HG03103 (cell line): ENCODE results near the gene SLC35F6.
"Not testable (repeated sequence)": the region's sequence is repeated elsewhere in the genome, so short reads cannot be mapped to it uniquely, and the experiment has no call there.

Experiments
- ATAC-seq: cut with Tn5 transposase; IDR thresholded peaks from one replicate; pipeline ENCODE4 v1.9.1; 2021; ENCODE audit warnings: low read depth; ENCODE audit not compliant: unreplicated experiment

SLC35F6 gene

GRCh38 chr2:26780203-26780760 is 16.2 kb downstream of the SLC35F6 start:
- no peak for ATAC-seq

GRCh38 chr2:26782876-26783704 is 19.0 kb downstream of the SLC35F6 start:
- no peak for ATAC-seq

GRCh38 chr2:26784570-26785234 is 20.6 kb downstream of the SLC35F6 start:
- no peak for ATAC-seq

GRCh38 chr2:26785431-26786206 is 21.5 kb downstream of the SLC35F6 start, which contains the start of gene CENPA:
CENPA (plus strand) TSS chr2:26786056; CDS start chr2:26786197, 141 bp downstream.
- ATAC-seq, result peak; percentile 98

GRCh38 chr2:26786207-26787028 is 22.3 kb downstream of the SLC35F6 start:
- ATAC-seq, result no peak

- no peak for ATAC-seq
Observed at GRCh38 chr2:26792720-26793119, 28.6 kb downstream of the SLC35F6 start.

GRCh38 chr2:26793518-26793917 is 29.4 kb downstream of the SLC35F6 start:
- no peak for ATAC-seq

- ATAC-seq, result not testable (repeated sequence)
Observed at GRCh38 chr2:26795135-26795534, 31.1 kb downstream of the SLC35F6 start.

GRCh38 chr2:26801328-26801727 is 37.2 kb downstream of the SLC35F6 start:
- ATAC-seq, result no peak

- ATAC-seq, result no peak
Observed at GRCh38 chr2:26801796-26802195, 37.7 kb downstream of the SLC35F6 start.

GRCh38 chr2:26805241-26805676 is 41.2 kb downstream of the SLC35F6 start:
- no peak for ATAC-seq

- no peak for ATAC-seq
Observed at GRCh38 chr2:26807788-26808460, 43.8 kb downstream of the SLC35F6 start.

GRCh38 chr2:26809211-26809610 is 45.1 kb downstream of the SLC35F6 start:
- no peak for ATAC-seq

- ATAC-seq, result no peak
Observed at GRCh38 chr2:26809876-26810577, 45.9 kb downstream of the SLC35F6 start.

- ATAC-seq, result no peak
Observed at GRCh38 chr2:26811261-26811660, 47.2 kb downstream of the SLC35F6 start.

GRCh38 chr2:26811791-26812694 is 48.0 kb downstream of the SLC35F6 start:
- ATAC-seq, result no peak

GRCh38 chr2:26812731-26813130 is 48.6 kb downstream of the SLC35F6 start:
- ATAC-seq, result no peak
